Endothelial cell of umbilical vein (primary cell): ENCODE measurements around the gene CNTN1. TPM values are rescaled to one million over a fixed set of nuclear protein-coding genes. Genes with fewer than 3 reads are reported as not detected.

Source experiments
- BruUV-seq: library from RNA; stranded (reverse); fragments of 400-500 nt; replicated peaks from 2 replicates; lab custom pipeline; 2021; lab: Mats Ljungman, UMichigan
- CTCF ChIA-PET: fragments of 300-600, 350-600 bp; sonication (Branson Sonifier 250); formaldehyde crosslinking; loops from one replicate; lab custom pipeline; 2021; ENCODE audit warnings: antibody characterized with exemption, inconsistent platforms; lab: Charles Lee
- POLR2A ChIA-PET: fragments of 300-600, 350-600 bp; sonication (Branson Sonifier 250); formaldehyde crosslinking; loops from one replicate; lab custom pipeline; 2021; ENCODE audit warnings: antibody characterized with exemption, inconsistent platforms; lab: Charles Lee
- DNase-seq: peaks from one replicate; pipeline ENCODE4 v3.0.0-alpha.2; 2011; ENCODE audit warnings: low read depth, low spot score
- FAIRE-seq: peaks from 2 replicates; lab custom pipeline; 2011; peaks lifted over from hg19 to GRCh38; lab: Jason Lieb, UNC
- H2AFZ ChIP-seq: 2 replicates; pipeline ENCODE4 v1.6.0; 2012; ENCODE audit warnings: low read depth, low read length, control low read depth, inconsistent platforms
- H3K27ac ChIP-seq: 2 replicates; pipeline ENCODE4 v1.5.1; 2011; ENCODE audit warnings: low read depth, mild to moderate bottlenecking, control low read depth, low read length, moderate library complexity; ENCODE audit not compliant: insufficient read depth
- H3K27me3 ChIP-seq, 2 experiments: 2 replicates each; pipeline versions ENCODE4 v1.6.0 to v1.6.1; 2011; ENCODE audit warnings: low read length in 2 of 2, mixed read lengths in 1 of 2; ENCODE audit not compliant: control insufficient read depth in 2 of 2, insufficient read depth in 2 of 2
- H3K36me3 ChIP-seq, 2 experiments: 2 replicates in 1 of 2; 3 replicates in 1 of 2; pipeline ENCODE4 v1.5.1; 2011; ENCODE audit warnings: low read length in 2 of 2, mild to moderate bottlenecking in 1 of 2, moderate library complexity in 1 of 2; ENCODE audit not compliant: control insufficient read depth in 2 of 2, insufficient read depth in 2 of 2; ENCODE audit errors: extremely low read depth in 1 of 2
- H3K4me1 ChIP-seq: 3 replicates; pipeline ENCODE4 v1.5.1; 2011; ENCODE audit warnings: mild to moderate bottlenecking, low read length; ENCODE audit not compliant: control insufficient read depth, insufficient read depth; ENCODE audit errors: extremely low read depth
- H3K4me2 ChIP-seq: 2 replicates; pipeline ENCODE4 v1.6.1; 2011; ENCODE audit warnings: low read length, control low read depth, mixed read lengths; ENCODE audit not compliant: insufficient read depth
- H3K4me3 ChIP-seq, 3 experiments: fragments of 200-600 bp in 1 of 3; sonication (generic), shearing (Covaris generic) in 1 of 3; replicated peaks in 1 of 3; 2 replicates each; pipeline ENCODE4 v1.5.1; 2011 to 2016; ENCODE audit warnings: control low read depth in 3 of 3, low read length in 3 of 3, mild to moderate bottlenecking in 2 of 3, inconsistent platforms in 1 of 3, low read depth in 1 of 3, moderate library complexity in 1 of 3; ENCODE audit not compliant: insufficient read depth in 1 of 3
- H3K79me2 ChIP-seq: 2 replicates; pipeline ENCODE4 v1.6.0; 2012; ENCODE audit warnings: low read length, inconsistent platforms; ENCODE audit not compliant: control insufficient read depth, insufficient read depth
- H3K9ac ChIP-seq: replicated peaks from 2 replicates; pipeline ENCODE3; 2011; ENCODE audit warnings: low read length, control low read depth; ENCODE audit not compliant: insufficient read depth; ENCODE audit errors: extremely low read depth
- H3K9me1 ChIP-seq: replicated peaks from 3 replicates; pipeline ENCODE4 v1.6.0; 2011; ENCODE audit warnings: mild to moderate bottlenecking, low read length; ENCODE audit not compliant: control insufficient read depth, insufficient read depth; ENCODE audit errors: extremely low read depth
- H3K9me3 ChIP-seq: replicated peaks from 2 replicates; pipeline ENCODE4 v1.5.1; 2012; ENCODE audit warnings: low read length, inconsistent platforms; ENCODE audit not compliant: control insufficient read depth, insufficient read depth
- H4K20me1 ChIP-seq: replicated peaks from 2 replicates; pipeline ENCODE3; 2011; ENCODE audit warnings: mild to moderate bottlenecking, low read length; ENCODE audit not compliant: control insufficient read depth, insufficient read depth; ENCODE audit errors: extremely low read depth
- CTCF ChIP-seq, 2 donors: IDR thresholded peaks; 1 replicate in 1 of 2; 2 replicates in 1 of 2; pipeline ENCODE4 v1.5.1; 2011; ENCODE audit warnings: low read length in 2 of 2, mild to moderate bottlenecking in 2 of 2, moderate library complexity in 2 of 2, control low read depth in 1 of 2, inconsistent platforms in 1 of 2, low read depth in 1 of 2; ENCODE audit not compliant: insufficient read depth in 1 of 2; ENCODE audit errors: extremely low read depth in 1 of 2
- EZH2 ChIP-seq: IDR thresholded peaks from 2 replicates; pipeline ENCODE4 v1.6.1; 2012; ENCODE audit warnings: borderline replicate concordance, low read depth, mild to moderate bottlenecking, moderate library complexity, low read length, inconsistent platforms; ENCODE audit not compliant: severe bottlenecking
- GATA2 ChIP-seq: IDR thresholded peaks from 2 replicates; pipeline ENCODE4 v1.7.0; 2011; ENCODE audit warnings: low read depth, mild to moderate bottlenecking, moderate library complexity, mixed read lengths, low read length; ENCODE audit not compliant: insufficient read length, insufficient read depth
- JUN ChIP-seq: IDR thresholded peaks from 2 replicates; pipeline ENCODE4 v1.6.1; 2011; ENCODE audit warnings: borderline replicate concordance, low read depth; ENCODE audit not compliant: insufficient read length, insufficient read depth
- MYC ChIP-seq: IDR thresholded peaks from one replicate; pipeline ENCODE4 v1.6.1; 2011; ENCODE audit warnings: mild to moderate bottlenecking, low read depth, low read length
- POLR2A ChIP-seq: IDR thresholded peaks from 2 replicates; pipeline ENCODE4 v1.6.1; 2012; ENCODE audit warnings: low read depth, mild to moderate bottlenecking, control low read depth, low read length
- POLR2AphosphoS5 ChIP-seq: IDR thresholded peaks from 2 replicates; pipeline ENCODE4 v1.6.1; 2012; ENCODE audit warnings: low read depth, mild to moderate bottlenecking, control low read depth, low read length, moderate library complexity; ENCODE audit not compliant: insufficient read depth
- dilution Hi-C: fragments of 300-500 bp; cut with MboI; formaldehyde crosslinking; loops from one replicate; pipeline ENCODE4 v1.15.0; 2019; ENCODE audit warnings: low sequenced_read_pairs; ENCODE audit not compliant: extremely low pct_ligation_motif_present
- intact Hi-C: fragments of 100-400 bp; cut with micrococcal nuclease; formaldehyde crosslinking; loops from one replicate; pipeline ENCODE4 v1.10.0; 2022
- polyA plus RNA-seq, 4 experiments: library from polyadenylated mRNA; depleted of rRNA in 3 of 4; stranded (reverse) in 3 of 4; unstranded in 1 of 4; fragments of >200 nt; gene quantifications; 2 replicates each; pipeline versions ENCODE4 v1.2.1 to v1.2.3, GENCODE V29; 2011 to 2012; ENCODE audit warnings: missing spikeins in 1 of 4
- total RNA-seq: library from RNA; stranded (reverse); gene quantifications from 2 replicates; pipeline ENCODE4 v1.2.3, GENCODE V29; 2021

The CNTN1 gene
- total and polyA plus RNA-seq, 2 donors (not counting 3 experiments of a cell fraction or from before 2014, with no cell fraction given) = 0.07 TPM; not detected in 1

DNA sequence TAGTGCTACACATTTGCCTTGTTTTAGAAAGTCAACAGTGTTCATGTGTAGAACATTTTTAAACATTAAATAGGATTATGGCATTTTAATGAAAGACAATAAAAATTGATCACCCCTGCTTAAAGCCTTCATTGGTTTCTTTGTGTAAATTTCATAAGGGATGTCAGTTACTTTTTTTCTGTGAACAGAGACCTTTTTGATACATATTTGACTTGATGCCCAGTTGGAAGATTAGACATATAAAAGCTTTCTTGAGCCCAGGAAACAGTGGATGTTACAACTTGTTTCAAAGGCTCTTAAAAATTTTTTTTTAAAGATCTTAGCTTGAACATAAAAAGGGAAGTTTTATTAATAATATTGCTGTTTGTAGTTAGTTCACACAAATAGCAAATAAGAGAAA is 327.2 kb downstream of the CNTN1 start:
- Histone ChIP-seq H3K4me3 (no peak overlapping the region), H3K27me3 (no peaks in the 10 kb centered on the region), H3K9me1 (no peaks in the 10 kb centered on the region), H3K9ac (no peak overlapping the region), H3K36me3 (no peaks in the 10 kb centered on the region), H3K79me2 (no peaks in the 10 kb centered on the region), H3K4me1 (peaks cover 9% of the 10 kb centered on the region), H4K20me1 (no peaks in the 10 kb centered on the region), H3K4me2 (no peak overlapping the region), H3K27ac (no peak overlapping the region), H2AFZ (no peak overlapping the region), H3K9me3 (no peaks in the 10 kb centered on the region)
- FAIRE-seq = no peak
- TF ChIP-seq POLR2A (no peak), POLR2AphosphoS5 (no peak), MYC (no peak), CTCF (IDR thresholded peaks at IDR 0.05; ENCODE audit: extremely low read depth in 1 of 2, insufficient read depth in 1 of 2, low read depth in 1 of 2, low read length in 2 of 2) (no peak), EZH2 (no peak), GATA2 (no peak), JUN (no peak)
- dilution Hi-C loops (no loop called here), intact Hi-C loops (loop anchor here (10.0 kb wide), 1 partner anchor 505 kb away; no protein-coding TSS in a partner anchor)
- no peak for DNase-seq
- no TSS peak for BruUV-seq
- ChIA-PET CTCF (interaction anchor here (1.0 kb wide), 1 partner anchor 14 kb away, joined by 5 read pairs; no protein-coding TSS in a partner anchor), POLR2A (no interaction called here)
